Thoracic aorta (tissue), 2 donors: ENCODE measurements around the gene SERBP1. TPM values are rescaled to one million over a fixed set of nuclear protein-coding genes. Genes with fewer than 3 reads are reported as not detected.
"Not testable (repeated sequence)": the region's sequence is repeated elsewhere in the genome, so short reads cannot be mapped to it uniquely, and the experiment has no call there.

Experiments
- ATAC-seq: fragments of 150-250 bp; one replicate; pipeline ENCODE4 v1.8.0; 2017; ENCODE audit warnings: low read depth; ENCODE audit not compliant: insufficient number of reproducible peaks, low FRiP score
- DNase-seq: peaks from one replicate; pipeline ENCODE4 v3.0.0-alpha.2; 2020; ENCODE audit warnings: low spot score
- H3K27ac ChIP-seq, 2 donors: fragments of 200-600 bp; sonication (generic); 1 replicate in 1 of 2; 2 replicates in 1 of 2; pipeline ENCODE4 v1.5.1; 2016; ENCODE audit warnings: mild to moderate bottlenecking in 2 of 2, moderate library complexity in 2 of 2
- H3K27me3 ChIP-seq: fragments of 200-600 bp; sonication (generic); replicated peaks from 2 replicates; pipeline ENCODE4 v1.6.0; 2016; ENCODE audit warnings: mild to moderate bottlenecking; ENCODE audit not compliant: insufficient read depth
- H3K36me3 ChIP-seq: fragments of 200-600 bp; sonication (generic); one replicate; pipeline ENCODE4 v1.5.1; 2016
- H3K4me1 ChIP-seq, 2 donors: fragments of 200-600 bp; sonication (generic); 1 replicate in 1 of 2; 2 replicates in 1 of 2; pipeline versions ENCODE4 v1.5.1 to v1.6.0; 2016; ENCODE audit warnings: low read depth in 2 of 2, mild to moderate bottlenecking in 1 of 2; ENCODE audit not compliant: control insufficient read depth in 1 of 2
- H3K4me3 ChIP-seq: fragments of 200-600 bp; sonication (generic); 2 replicates; pipeline ENCODE4 v1.5.1; 2016; ENCODE audit warnings: mild to moderate bottlenecking
- H3K9me3 ChIP-seq: fragments of 200-600 bp; sonication (generic); 2 replicates; pipeline ENCODE4 v1.5.1; 2016
- CTCF ChIP-seq: fragments of 200-600 bp; sonication (generic); IDR thresholded peaks from one replicate; pipeline ENCODE4 v1.5.1; 2019; ENCODE audit warnings: antibody characterized with exemption
- total RNA-seq, 2 donors: library from RNA; depleted of rRNA; stranded (reverse); fragments of >200 nt; gene quantifications; one replicate each; pipeline versions ENCODE4 v1.1.0 to v1.2.3, GENCODE V29; 2016

SERBP1 gene
- total RNA-seq, 2 donors from 2014 or later = 143 to 274 TPM

DNA sequence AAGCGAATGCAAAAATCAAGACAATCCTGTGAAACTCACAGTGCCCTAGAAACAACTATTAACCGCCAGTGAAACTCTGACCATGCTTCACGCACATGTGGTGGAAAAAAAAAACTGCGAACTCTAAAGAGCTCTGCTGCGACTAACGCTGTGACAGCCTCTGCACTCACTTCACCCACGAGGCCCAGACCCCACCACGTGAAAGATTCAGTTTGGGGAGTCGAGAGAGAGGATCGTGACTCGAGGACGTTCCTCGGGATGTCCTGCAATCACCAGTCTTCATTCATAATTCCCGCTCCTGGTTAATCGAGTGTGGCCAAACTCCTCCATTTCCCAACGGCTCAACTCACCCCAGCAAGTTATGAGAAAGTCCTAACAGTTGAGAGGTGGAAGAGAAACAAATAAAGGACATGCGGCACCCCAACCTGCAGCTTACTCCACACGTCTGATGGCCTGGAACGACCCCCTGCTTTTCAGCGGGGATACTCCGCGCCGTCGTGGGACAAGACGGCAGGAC is 1.1 kb downstream of the SERBP1 start:
- Histone ChIP-seq H3K4me3 (peak overlapping the region; percentile 95), H3K27me3 (no peaks in the 10 kb centered on the region), H3K36me3 (peaks cover 11% of the 10 kb centered on the region), H3K4me1 (peaks cover 21 to 52% of the 10 kb centered on the region in 2 donors), H3K9me3 (no peaks in the 10 kb centered on the region), H3K27ac (peak overlapping the region; percentile 81 to 96)
- DNase-seq (no peak), ATAC-seq (no peak)
- no peak for TF ChIP-seq CTCF

DNA sequence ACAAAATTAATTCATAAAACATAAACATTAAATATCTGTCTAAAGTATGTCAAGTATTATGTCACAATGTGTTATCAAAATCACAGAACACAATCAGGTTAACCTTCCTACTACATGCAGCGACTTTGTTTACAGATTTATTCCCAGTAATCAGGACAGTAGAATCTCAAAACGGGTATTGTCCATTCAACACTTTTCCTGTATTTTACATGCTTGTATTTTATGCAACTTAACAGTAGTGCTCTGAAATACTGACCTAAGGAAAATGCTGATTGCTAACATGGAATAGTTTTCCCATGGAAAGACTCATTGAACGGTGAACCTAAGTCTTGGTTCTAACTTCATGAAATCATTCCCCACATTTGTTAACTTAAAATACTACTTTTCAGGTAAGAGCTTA is 2.3 kb downstream of the SERBP1 start:
- H3K9me3 ChIP-seq = no peaks in the 10 kb centered on the region
- peaks cover 14 to 45% of the 10 kb centered on the region in 2 donors for H3K4me1 ChIP-seq

DNA sequence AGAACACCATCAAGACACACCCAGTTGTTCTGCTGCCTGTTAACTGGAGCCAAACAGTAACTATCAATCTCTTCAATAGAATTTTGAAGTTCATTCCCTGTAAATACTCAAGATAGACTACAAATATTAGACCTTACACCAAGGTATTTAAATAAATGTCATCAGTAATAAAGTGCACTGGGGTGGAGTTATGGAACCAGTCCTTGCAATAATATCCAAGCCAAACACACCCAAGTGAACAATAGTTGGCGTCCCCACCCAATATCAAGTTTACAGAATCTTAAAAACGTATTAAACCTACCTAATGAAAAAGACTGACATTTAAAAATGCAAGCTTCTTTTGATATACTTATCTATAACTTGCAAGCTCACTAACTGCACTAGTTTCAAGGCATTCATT is 2.7 kb downstream of the SERBP1 start:
- Histone ChIP-seq H3K36me3 (peaks cover 21% of the 10 kb centered on the region), H3K4me1 (peaks cover 14 to 43% of the 10 kb centered on the region in 2 donors), H3K9me3 (no peaks in the 10 kb centered on the region), H3K4me3 (peak overlapping the region; percentile 95), H3K27me3 (no peaks in the 10 kb centered on the region), H3K27ac (no peak overlapping the region)
- DNase-seq (no peak), ATAC-seq (no peak)
- no peak for TF ChIP-seq CTCF

More for the DNA sequence above, 2.3 kb downstream of the SERBP1 start:
- H3K36me3 ChIP-seq = peaks cover 19% of the 10 kb centered on the region
- H3K27ac ChIP-seq = no peak overlapping the region
- DNase-seq = no peak
- no peaks in the 10 kb centered on the region for H3K27me3 ChIP-seq
- no peak for ATAC-seq
- TF ChIP-seq CTCF = no peak
- H3K4me3 ChIP-seq = peak overlapping the region; percentile 95

GRCh38 chr1:67420835-67421492 is 9.2 kb downstream of the SERBP1 start:
- no peak for ATAC-seq
- no peaks in the 10 kb centered on the region for H3K9me3 ChIP-seq
- no peak for DNase-seq
- no peak overlapping the region for H3K4me3 ChIP-seq
- peaks cover 67% of the 10 kb centered on the region for H3K36me3 ChIP-seq
- no peaks in the 10 kb centered on the region for H3K27me3 ChIP-seq
- no peak overlapping the region for H3K27ac ChIP-seq
- H3K4me1 ChIP-seq = peaks cover 4 to 15% of the 10 kb centered on the region in 2 donors
- no peak for TF ChIP-seq CTCF

GRCh38 chr1:67418839-67419586 is 11.2 kb downstream of the SERBP1 start:
- no peak for TF ChIP-seq CTCF
- H3K4me1 ChIP-seq = peaks cover 4 to 8% of the 10 kb centered on the region in 2 donors
- H3K27ac ChIP-seq = no peak overlapping the region
- DNase-seq (no peak), ATAC-seq (no peak)
- H3K27me3 ChIP-seq = no peaks in the 10 kb centered on the region
- no peak overlapping the region for H3K4me3 ChIP-seq
- H3K36me3 ChIP-seq = peaks cover 71% of the 10 kb centered on the region
- no peaks in the 10 kb centered on the region for H3K9me3 ChIP-seq

- DNase-seq, H3K27ac ChIP-seq, H3K4me3 ChIP-seq, ATAC-seq, H3K27me3 ChIP-seq, H3K9me3 ChIP-seq, H3K4me1 ChIP-seq: not testable (repeated sequence)
- H3K36me3 ChIP-seq = peaks cover 72% of the 10 kb centered on the region
Observed at GRCh38 chr1:67417733-67418132, 12.5 kb downstream of the SERBP1 start.
